Measurements from ENCODE around the gene USP10. TPM values are rescaled to one million over a fixed set of nuclear protein-coding genes. Genes with fewer than 3 reads are reported as not detected.

Gene USP10
- total RNA-seq, 8 experiments from 2014 or later: 42.0 to 102 (median 76.2) TPM

- in situ Hi-C loops (cut with MboI; ENCODE audit: low pct_unique_long_range_greater_than_20kb in 2 of 9, low sequenced_read_pairs in 9 of 9, unreplicated experiment in 9 of 9): no loop called here
- ATAC-seq (replicated peaks in 6 of 8): peak in 1 of 8 experiments; percentile 5
- Histone ChIP-seq H3K27ac (no peak overlapping the region), H3K4me3 (no peak overlapping the region), H3K4me1 (replicated peaks in 1 of 2) (peaks cover 0 to 4% of the 10 kb centered on the region in 2 donors)
- 4 to 80% (median 39%) methylated on average over 1 to 7 of the region's 13 CpGs; no CpG with 5 or more reads in 2 of the 10 experiments for WGBS, 10 experiments
Observed at GRCh38 chr16:84821728-84822689, 122.2 kb downstream of the USP10 start.

GRCh38 chr16:84822990-84823389 is 123.2 kb downstream of the USP10 start:
- no peak for ATAC-seq (replicated peaks in 6 of 8)
- in situ Hi-C loops (cut with MboI; ENCODE audit: low pct_unique_long_range_greater_than_20kb in 2 of 9, low sequenced_read_pairs in 9 of 9, unreplicated experiment in 9 of 9): no loop called here
- Histone ChIP-seq H3K27ac (no peak overlapping the region), H3K4me3 (no peak overlapping the region), H3K4me1 (replicated peaks in 1 of 2) (peaks cover 0 to 8% of the 10 kb centered on the region in 2 donors)
- WGBS, 10 experiments: 56 to 100% (median 89%) methylated on average over 2 to 6 of the region's 6 CpGs; no CpG with 5 or more reads in 1 of the 10 experiments

GRCh38 chr16:84823484-84823883 is 123.7 kb downstream of the USP10 start:
- in situ Hi-C loops (cut with MboI; ENCODE audit: low pct_unique_long_range_greater_than_20kb in 2 of 9, low sequenced_read_pairs in 9 of 9, unreplicated experiment in 9 of 9): no loop called here
- ATAC-seq (replicated peaks in 6 of 8): no peak
- 14 to 77% (median 58%) methylated on average over 4 to 8 of the region's 8 CpGs; no CpG with 5 or more reads in 2 of the 10 experiments for WGBS, 10 experiments
- Histone ChIP-seq H3K27ac (no peak overlapping the region), H3K4me1 (replicated peaks in 1 of 2) (peaks cover 0 to 8% of the 10 kb centered on the region in 2 donors), H3K4me3 (no peak overlapping the region)

- WGBS, 10 experiments: 0 to 100% (median 43%) methylated on average over 1 of the region's 5 CpGs; no CpG with 5 or more reads in 6 of the 10 experiments
- Histone ChIP-seq H3K4me1 (replicated peaks in 1 of 2) (peaks cover 0 to 8% of the 10 kb centered on the region in 2 donors), H3K4me3 (no peak overlapping the region), H3K27ac (no peak overlapping the region)
- in situ Hi-C loops (cut with MboI; ENCODE audit: low pct_unique_long_range_greater_than_20kb in 2 of 9, low sequenced_read_pairs in 9 of 9, unreplicated experiment in 9 of 9): no loop called here
- no peak for ATAC-seq (replicated peaks in 6 of 8)
Observed at GRCh38 chr16:84823926-84824325, 124.1 kb downstream of the USP10 start.

- in situ Hi-C loops (cut with MboI; ENCODE audit: low pct_unique_long_range_greater_than_20kb in 2 of 9, low sequenced_read_pairs in 9 of 9, unreplicated experiment in 9 of 9): no loop called here
- WGBS, 10 experiments: 60 to 100% (median 87%) methylated on average over 1 to 3 of the region's 8 CpGs; no CpG with 5 or more reads in 4 of the 10 experiments
- H3K4me1 ChIP-seq (replicated peaks in 1 of 2): peaks cover 0 to 8% of the 10 kb centered on the region in 2 donors
- no peak overlapping the region for H3K27ac ChIP-seq
- no peak for ATAC-seq (replicated peaks in 6 of 8)
- no peak overlapping the region for H3K4me3 ChIP-seq
Observed at GRCh38 chr16:84825896-84826557, 126.2 kb downstream of the USP10 start.

- no peak overlapping the region for H3K27ac ChIP-seq
- H3K4me3 ChIP-seq: no peak overlapping the region
- 40% methylated on average over 1 of the region's 13 CpGs; no CpG with 5 or more reads in 9 of the 10 experiments for WGBS, 10 experiments
- in situ Hi-C loops (cut with MboI; ENCODE audit: low pct_unique_long_range_greater_than_20kb in 2 of 9, low sequenced_read_pairs in 9 of 9, unreplicated experiment in 9 of 9): no loop called here
- H3K4me1 ChIP-seq (replicated peaks in 1 of 2): peaks cover 0 to 8% of the 10 kb centered on the region in 2 donors
- ATAC-seq (replicated peaks in 6 of 8): peak in 3 of 8 experiments; percentile 7 to 31 (median 8)
Observed at GRCh38 chr16:84826558-84826941, 126.8 kb downstream of the USP10 start.

GRCh38 chr16:84827131-84827574 is 127.4 kb downstream of the USP10 start:
- no peak overlapping the region for H3K27ac ChIP-seq

GRCh38 chr16:84827897-84828296 is 128.1 kb downstream of the USP10 start:
- no peak for ATAC-seq (replicated peaks in 6 of 8)
- H3K27ac ChIP-seq: no peak overlapping the region
- peaks cover 0 to 10% of the 10 kb centered on the region in 2 donors for H3K4me1 ChIP-seq (replicated peaks in 1 of 2)
- in situ Hi-C loops (cut with MboI; ENCODE audit: low pct_unique_long_range_greater_than_20kb in 2 of 9, low sequenced_read_pairs in 9 of 9, unreplicated experiment in 9 of 9): no loop called here
- WGBS, 10 experiments: 82 to 100% (median 92%) methylated on average over 3 to 9 of the region's 15 CpGs; no CpG with 5 or more reads in 4 of the 10 experiments
- H3K4me3 ChIP-seq: no peak overlapping the region

More at GRCh38 chr16:84827131-84827574, 127.4 kb downstream of the USP10 start:
- Histone ChIP-seq H3K4me3 (no peak overlapping the region), H3K4me1 (replicated peaks in 1 of 2) (peaks cover 0 to 8% of the 10 kb centered on the region in 2 donors)
- 0 to 92% (median 65%) methylated on average over 1 to 11 of the region's 16 CpGs; no CpG with 5 or more reads in 2 of the 10 experiments for WGBS, 10 experiments
- in situ Hi-C loops (cut with MboI; ENCODE audit: low pct_unique_long_range_greater_than_20kb in 2 of 9, low sequenced_read_pairs in 9 of 9, unreplicated experiment in 9 of 9): no loop called here
- peak in 4 of 8 experiments; percentile 12 to 53 (median 22) for ATAC-seq (replicated peaks in 6 of 8)

GRCh38 chr16:84828322-84828721 is 128.5 kb downstream of the USP10 start:
- WGBS, 10 experiments: 60 to 100% (median 81%) methylated on average over 1 to 4 of the region's 5 CpGs; no CpG with 5 or more reads in 4 of the 10 experiments
- H3K4me1 ChIP-seq (replicated peaks in 1 of 2): peaks cover 0 to 10% of the 10 kb centered on the region in 2 donors
- H3K4me3 ChIP-seq: no peak overlapping the region
- ATAC-seq (replicated peaks in 6 of 8): no peak
- in situ Hi-C loops (cut with MboI; ENCODE audit: low pct_unique_long_range_greater_than_20kb in 2 of 9, low sequenced_read_pairs in 9 of 9, unreplicated experiment in 9 of 9): no loop called here
- H3K27ac ChIP-seq: no peak overlapping the region

Other genes starting within 250 kb of the USP10 start
- gene MEAK7, start 195.3 kb upstream of the USP10 start, total RNA-seq: 10 to 100 TPM in 6 of 8 experiments, 1 to 10 TPM in 2; 6.5 to 18.9 (median 16.1) TPM
- 100 to 1,000 TPM in 5 of 8 experiments, 10 to 100 TPM in 2, 1 to 10 TPM in 1; 9.3 to 710 (median 111) TPM for gene COTL1, start 81.9 kb upstream of the USP10 start, total RNA-seq
- 10 to 100 TPM; 13.2 to 41.5 (median 22.3) TPM for gene KLHL36, start 51.5 kb upstream of the USP10 start, total RNA-seq
- 10 to 100 TPM in 1 of 8 experiments, 1 to 10 TPM in 4, under 1 TPM in 3; 0.14 to 15.4 (median 1.3) TPM for gene CRISPLD2, start 120.0 kb downstream of the USP10 start, total RNA-seq